Stimulated activated CD4-positive, alpha-beta T cell treated with anti-CD3 and anti-CD28 coated beads, TNF-alpha, amount 100 ng/mL, for 48 hours (primary cell): ENCODE measurements around the gene HSPB9.
"Not testable (repeated sequence)": the region's sequence is repeated elsewhere in the genome, so short reads cannot be mapped to it uniquely, and the experiment has no call there.

ENCODE experiments used
- DNase-seq, 3 donors: peaks; one replicate each; pipeline ENCODE4 v3.0.0-alpha.2; 2020; ENCODE audit warnings: low read depth in 3 of 3

HSPB9 gene

GRCh38 chr17:42120161-42120769 is 2.3 kb upstream of the HSPB9 start:
- no peak for DNase-seq

GRCh38 chr17:42120770-42121769 is 1.5 kb upstream of the HSPB9 start, which contains the start of gene KAT2A:
Gene KAT2A, minus strand, starts transcription at chr17:42121367. Its CDS starts 63 bp downstream, at chr17:42121304.
- peak; percentile 57 to 71 (median 64) for DNase-seq

- DNase-seq = no peak
Measured at GRCh38 chr17:42124256-42124655, 1.7 kb downstream of the HSPB9 start.

- no peak for DNase-seq
Measured at GRCh38 chr17:42125565-42125964, 3.0 kb downstream of the HSPB9 start.

GRCh38 chr17:42126836-42127235 is 4.2 kb downstream of the HSPB9 start:
- no peak for DNase-seq

GRCh38 chr17:42127414-42127813 is 4.8 kb downstream of the HSPB9 start:
- no peak for DNase-seq

GRCh38 chr17:42129109-42129837 is 6.7 kb downstream of the HSPB9 start:
- DNase-seq = no peak

GRCh38 chr17:42130310-42130936 is 7.8 kb downstream of the HSPB9 start:
- DNase-seq = no peak

GRCh38 chr17:42131232-42131631 is 8.6 kb downstream of the HSPB9 start:
- no peak for DNase-seq

GRCh38 chr17:42131981-42132432 is 9.4 kb downstream of the HSPB9 start:
- DNase-seq = no peak

- DNase-seq = peak in 2 of 3 donors; percentile 31 to 36
Measured at GRCh38 chr17:42132941-42133340, 10.3 kb downstream of the HSPB9 start.

- no peak for DNase-seq
Measured at GRCh38 chr17:42133461-42134041, 10.9 kb downstream of the HSPB9 start.

- DNase-seq = no peak
Measured at GRCh38 chr17:42135151-42135550, 12.5 kb downstream of the HSPB9 start.

- DNase-seq = no peak
Measured at GRCh38 chr17:42135664-42136653, 13.4 kb downstream of the HSPB9 start.

- DNase-seq = no peak
Measured at GRCh38 chr17:42136654-42137051, 14.0 kb downstream of the HSPB9 start.

- DNase-seq = no peak
Measured at GRCh38 chr17:42138749-42139492, 16.3 kb downstream of the HSPB9 start.

GRCh38 chr17:42140690-42141089 is 18.1 kb downstream of the HSPB9 start:
- DNase-seq = not testable (repeated sequence)

GRCh38 chr17:42141382-42141781 is 18.8 kb downstream of the HSPB9 start:
- DNase-seq = no peak

- no peak for DNase-seq
Measured at GRCh38 chr17:42142371-42142896, 19.8 kb downstream of the HSPB9 start.
